K562 (cell line): ENCODE results near the gene ETFBKMT. TPM values are rescaled to one million over a fixed set of nuclear protein-coding genes. Genes with fewer than 3 reads are reported as not detected.

Experiments
- ADNP ChIP-seq: fragments of 200-800 bp; sonication (Bioruptor generic); IDR thresholded peaks from 2 replicates; pipeline ENCODE4 v1.6.1; 2016; ENCODE audit warnings: missing genetic modification characterization, missing compliant biosample characterization
- BMI1 ChIP-seq: fragments of 150-350 bp; IDR thresholded peaks from 2 replicates; pipeline ENCODE4 v1.6.1; 2014; ENCODE audit warnings: low read length
- BRD9 ChIP-seq: fragments of 450-650 bp; IDR thresholded peaks from 2 replicates; pipeline ENCODE4 v1.6.1; 2018; ENCODE audit warnings: low read depth; ENCODE audit not compliant: partially characterized antibody
- CHD4 ChIP-seq: fragments of 200-600 bp; sonication (generic); IDR thresholded peaks from 3 replicates; pipeline ENCODE4 v1.6.1; 2012; ENCODE audit warnings: low read depth, mild to moderate bottlenecking, mixed read lengths, low read length, inconsistent platforms; ENCODE audit not compliant: insufficient read depth, insufficient replicate concordance, poor library complexity, severe bottlenecking
- DACH1 ChIP-seq: fragments of 450-650 bp; IDR thresholded peaks from 2 replicates; pipeline ENCODE4 v1.6.1; 2018; ENCODE audit not compliant: partially characterized antibody
- KDM5B ChIP-seq: fragments of 200-600 bp; sonication (generic); IDR thresholded peaks from 2 replicates; pipeline ENCODE4 v1.6.1; 2012; ENCODE audit warnings: low read depth, mild to moderate bottlenecking, moderate library complexity, low read length, control low read depth, inconsistent platforms; ENCODE audit not compliant: insufficient replicate concordance
- MAFG ChIP-seq: fragments of 450-650 bp; conservative IDR thresholded peaks from 2 replicates; pipeline ENCODE4 v1.6.1; 2016; ENCODE audit warnings: missing genetic modification characterization, missing compliant biosample characterization
- MYBL2 ChIP-seq, 2 experiments: fragments of 450-650 bp in 1 of 2; sonication (generic) in 1 of 2; formaldehyde crosslinking in 1 of 2; IDR thresholded peaks; 2 replicates each; pipeline versions ENCODE4 v1.6.1 to v1.8.1; 2017 to 2022; ENCODE audit warnings: borderline replicate concordance in 1 of 2, inconsistent platforms in 1 of 2, low read depth in 1 of 2, mild to moderate bottlenecking in 1 of 2, missing genetic modification reagents in 1 of 2, moderate library complexity in 1 of 2
- PRPF4 ChIP-seq: fragments of 200-400 bp; formaldehyde crosslinking; IDR thresholded peaks from one replicate; pipeline ENCODE4 v1.6.1; 2017; ENCODE audit warnings: low read length, low read depth, mild to moderate bottlenecking; ENCODE audit not compliant: insufficient read depth, poor library complexity, severe bottlenecking
- RBM34 ChIP-seq: fragments of 200-400 bp; formaldehyde crosslinking; IDR thresholded peaks from 2 replicates; pipeline ENCODE4 v1.6.1; 2018; ENCODE audit warnings: low read length, borderline replicate concordance; ENCODE audit not compliant: insufficient read depth
- RCOR1 ChIP-seq, 2 experiments: IDR thresholded peaks; 2 replicates each; pipeline ENCODE4 v1.6.1; 2012; ENCODE audit warnings: low read depth in 2 of 2, low read length in 2 of 2, borderline replicate concordance in 1 of 2, improper control_type of control experiment in 1 of 2
- SNIP1 ChIP-seq: fragments of 450-650 bp; IDR thresholded peaks from 2 replicates; pipeline ENCODE4 v1.7.1; 2017; ENCODE audit warnings: low read depth, mild to moderate bottlenecking
- ZFX ChIP-seq: sonication (generic); formaldehyde crosslinking; IDR thresholded peaks from 2 replicates; pipeline ENCODE4 v1.8.0; 2022; ENCODE audit warnings: mild to moderate bottlenecking, missing genetic modification reagents, moderate library complexity
- ZNF76 ChIP-seq: fragments of 250-450 bp; sonication (Bioruptor Pico); IDR thresholded peaks from 2 replicates; pipeline ENCODE4 v1.4.0; 2020; ENCODE audit warnings: mild to moderate bottlenecking, moderate library complexity, borderline replicate concordance
- polyA plus RNA-seq, 8 experiments: library from polyadenylated mRNA; depleted of rRNA in 4 of 8; stranded (reverse) in 5 of 8; unstranded in 3 of 8; fragments of >200 nt; fragmentation: Nextera tagmentation in 2 of 8; fragmentation: Illumina TruSeq in 1 of 8; extraction: Ambion mirVana in 2 of 8; extraction: Trizol in 1 of 8; gene quantifications; 2 replicates each; pipeline versions ENCODE4 v1.2.1 to v1.2.3, GENCODE V29; 2011 to 2014; ENCODE audit warnings: inconsistent platforms in 1 of 8, missing spikeins in 1 of 8
- total RNA-seq, 7 experiments: library from RNA; depleted of rRNA in 6 of 7; stranded (reverse); fragments of >200 nt in 6 of 7; fragmentation: Illumina TruSeq in 2 of 7; extraction: Trizol in 2 of 7; gene quantifications; 2 replicates each; pipeline versions ENCODE4 v1.2.1 to v1.2.3, GENCODE V29; 2011 to 2021; ENCODE audit warnings: low replicate concordance in 1 of 7
- TF ChIP-seq, protein P1 (sequence below): fragments of 250-450 bp; sonication (Bioruptor Pico); IDR thresholded peaks from 2 replicates; pipeline ENCODE4 v1.9.0; 2021; ENCODE audit warnings: mild to moderate bottlenecking
- TF ChIP-seq, protein P2 (sequence below), 2 experiments: fragments of 200-800 bp in 1 of 2; sonication (Bioruptor generic) in 1 of 2; sonication (generic) in 1 of 2; formaldehyde crosslinking in 1 of 2; IDR thresholded peaks in 1 of 2; conservative IDR thresholded peaks in 1 of 2; 2 replicates each; pipeline versions ENCODE4 v1.5.0 to v1.6.1; 2016 to 2020; ENCODE audit warnings: missing compliant biosample characterization in 1 of 2, missing genetic modification characterization in 1 of 2, missing genetic modification reagents in 1 of 2
- TF ChIP-seq, protein P3 (sequence below), 3 experiments: IDR thresholded peaks in 2 of 3; conservative IDR thresholded peaks in 1 of 3; 2 replicates each; pipeline ENCODE4 v1.5.1; 2011 to 2012; ENCODE audit warnings: low read length in 3 of 3, mild to moderate bottlenecking in 3 of 3, control low read depth in 2 of 3, improper control_type of control experiment in 1 of 3, inconsistent platforms in 1 of 3, low read depth in 1 of 3, mixed read lengths in 1 of 3, moderate library complexity in 1 of 3; ENCODE audit not compliant: insufficient read depth in 2 of 3
- TF ChIP-seq, protein P4 (sequence below): fragments of 450-650 bp; IDR thresholded peaks from 2 replicates; pipeline ENCODE4 v1.6.1; 2016; ENCODE audit warnings: antibody characterized with exemption
- TF ChIP-seq, protein P5 (sequence below): sonication (generic); formaldehyde crosslinking; IDR thresholded peaks from 2 replicates; pipeline ENCODE4 v1.9.0; 2022; ENCODE audit warnings: mild to moderate bottlenecking, missing genetic modification reagents

Gene ETFBKMT
- total and polyA plus RNA-seq, 9 of the 15 experiments (the other 6 are each of a cell fraction or from before 2014, with no cell fraction given): 0.18 to 1.7 (median 0.96) TPM

DNA sequence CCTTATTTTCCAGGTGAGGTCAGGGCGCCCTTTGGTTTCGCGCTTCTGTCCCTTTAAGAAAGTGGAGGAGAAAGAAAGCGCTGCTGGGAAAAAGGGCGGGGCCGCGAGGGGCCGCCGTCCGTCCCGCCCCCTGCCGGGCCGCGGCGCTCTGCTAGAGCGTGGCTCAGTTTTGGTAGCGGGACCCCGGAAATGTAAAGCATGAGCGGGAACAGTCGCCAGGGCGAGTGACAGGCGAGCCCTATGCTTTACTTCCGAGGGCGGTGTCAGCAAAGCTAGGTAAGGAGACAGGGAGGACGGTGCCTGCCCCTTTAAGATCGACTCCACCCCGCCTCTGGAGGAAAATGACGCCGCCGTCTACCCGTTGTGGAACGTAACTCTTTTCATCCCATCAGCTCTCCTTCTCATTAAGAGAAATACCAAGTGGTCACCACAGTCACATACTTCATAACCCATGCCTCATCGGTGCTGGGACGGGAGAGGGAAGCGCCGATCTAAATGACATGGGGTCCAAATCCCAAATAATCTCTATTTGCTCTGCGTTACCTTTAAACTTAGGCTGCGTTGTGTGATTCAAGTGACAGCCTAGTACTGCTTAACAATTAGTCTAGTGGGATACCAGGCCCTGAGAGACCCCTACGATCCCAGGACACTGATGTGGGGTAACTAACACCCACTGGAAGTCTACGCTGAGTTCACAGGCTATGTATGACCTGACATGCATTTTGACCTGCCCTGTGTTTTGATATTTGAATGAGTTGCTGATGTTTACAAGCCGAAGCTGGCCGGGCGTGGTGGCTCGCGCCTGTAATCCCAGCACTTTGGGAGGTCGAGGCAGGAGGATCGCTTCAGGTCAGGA lies at the start of gene ETFBKMT (continued):
- TF ChIP-seq, protein P1, sequence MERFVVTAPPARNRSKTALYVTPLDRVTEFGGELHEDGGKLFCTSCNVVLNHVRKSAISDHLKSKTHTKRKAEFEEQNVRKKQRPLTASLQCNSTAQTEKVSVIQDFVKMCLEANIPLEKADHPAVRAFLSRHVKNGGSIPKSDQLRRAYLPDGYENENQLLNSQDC (CRISPR knock-in tag): no peak
- TF ChIP-seq RCOR1 (IDR thresholded peaks at IDR 0.05; ENCODE audit: borderline replicate concordance in 1 of 2, low read depth in 2 of 2, low read length in 2 of 2) (no peak; a peak in 2 of 4 replicates), CHD4 (no peak), ZFX (CRISPR knock-in tag) (peak; percentile 77), BMI1 (no peak), PRPF4 (no peak), KDM5B (peak; percentile 83), DACH1 (no peak), MYBL2 (IDR thresholded peaks at IDR 0.05; ENCODE audit: low read depth) (no peak), MYBL2 (CRISPR knock-in tag; IDR thresholded peaks at IDR 0.05; ENCODE audit: borderline replicate concordance) (no peak), ZNF76 (CRISPR knock-in tag) (no peak), MAFG (no peak), ADNP (no peak), SNIP1 (no peak), RBM34 (no peak), BRD9 (no peak)
- TF ChIP-seq, protein P2, sequence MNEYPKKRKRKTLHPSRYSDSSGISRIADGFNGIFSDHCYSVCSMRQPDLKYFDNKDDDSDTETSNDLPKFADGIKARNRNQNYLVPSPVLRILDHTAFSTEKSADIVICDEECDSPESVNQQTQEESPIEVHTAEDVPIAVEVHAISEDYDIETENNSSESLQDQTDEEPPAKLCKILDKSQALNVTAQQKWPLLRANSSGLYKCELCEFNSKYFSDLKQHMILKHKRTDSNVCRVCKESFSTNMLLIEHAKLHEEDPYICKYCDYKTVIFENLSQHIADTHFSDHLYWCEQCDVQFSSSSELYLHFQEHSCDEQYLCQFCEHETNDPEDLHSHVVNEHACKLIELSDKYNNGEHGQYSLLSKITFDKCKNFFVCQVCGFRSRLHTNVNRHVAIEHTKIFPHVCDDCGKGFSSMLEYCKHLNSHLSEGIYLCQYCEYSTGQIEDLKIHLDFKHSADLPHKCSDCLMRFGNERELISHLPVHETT (CRISPR knock-in tag; conservative IDR thresholded peaks at IDR 0.05 in 1 of 2, IDR thresholded peaks at IDR 0.05 in 1 of 2): 0 out of 4 replicates have a peak, but pooled peaks of 1 of the 2 experiments have one; percentile 29
- TF ChIP-seq, protein P3, sequence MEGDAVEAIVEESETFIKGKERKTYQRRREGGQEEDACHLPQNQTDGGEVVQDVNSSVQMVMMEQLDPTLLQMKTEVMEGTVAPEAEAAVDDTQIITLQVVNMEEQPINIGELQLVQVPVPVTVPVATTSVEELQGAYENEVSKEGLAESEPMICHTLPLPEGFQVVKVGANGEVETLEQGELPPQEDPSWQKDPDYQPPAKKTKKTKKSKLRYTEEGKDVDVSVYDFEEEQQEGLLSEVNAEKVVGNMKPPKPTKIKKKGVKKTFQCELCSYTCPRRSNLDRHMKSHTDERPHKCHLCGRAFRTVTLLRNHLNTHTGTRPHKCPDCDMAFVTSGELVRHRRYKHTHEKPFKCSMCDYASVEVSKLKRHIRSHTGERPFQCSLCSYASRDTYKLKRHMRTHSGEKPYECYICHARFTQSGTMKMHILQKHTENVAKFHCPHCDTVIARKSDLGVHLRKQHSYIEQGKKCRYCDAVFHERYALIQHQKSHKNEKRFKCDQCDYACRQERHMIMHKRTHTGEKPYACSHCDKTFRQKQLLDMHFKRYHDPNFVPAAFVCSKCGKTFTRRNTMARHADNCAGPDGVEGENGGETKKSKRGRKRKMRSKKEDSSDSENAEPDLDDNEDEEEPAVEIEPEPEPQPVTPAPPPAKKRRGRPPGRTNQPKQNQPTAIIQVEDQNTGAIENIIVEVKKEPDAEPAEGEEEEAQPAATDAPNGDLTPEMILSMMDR (IDR thresholded peaks at IDR 0.05 in 2 of 3, conservative IDR thresholded peaks at IDR 0.05 in 1 of 3; ENCODE audit: insufficient read depth in 2 of 3, low read depth in 1 of 3, low read length in 3 of 3): peak; percentile 60 to 66 (median 64); a peak in 5 of 6 replicates
- TF ChIP-seq, protein P4, sequence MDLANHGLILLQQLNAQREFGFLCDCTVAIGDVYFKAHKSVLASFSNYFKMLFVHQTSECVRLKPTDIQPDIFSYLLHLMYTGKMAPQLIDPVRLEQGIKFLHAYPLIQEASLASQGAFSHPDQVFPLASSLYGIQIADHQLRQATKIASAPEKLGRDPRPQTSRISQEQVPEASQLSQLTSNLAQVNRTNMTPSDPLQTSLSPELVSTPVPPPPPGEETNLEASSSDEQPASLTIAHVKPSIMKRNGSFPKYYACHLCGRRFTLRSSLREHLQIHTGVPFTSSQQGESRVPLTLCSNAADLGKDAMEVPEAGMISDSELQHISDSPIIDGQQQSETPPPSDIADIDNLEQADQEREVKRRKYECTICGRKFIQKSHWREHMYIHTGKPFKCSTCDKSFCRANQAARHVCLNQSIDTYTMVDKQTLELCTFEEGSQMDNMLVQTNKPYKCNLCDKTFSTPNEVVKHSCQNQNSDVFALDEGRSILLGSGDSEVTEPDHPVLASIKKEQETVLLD: no peak
- TF ChIP-seq, protein P5, sequence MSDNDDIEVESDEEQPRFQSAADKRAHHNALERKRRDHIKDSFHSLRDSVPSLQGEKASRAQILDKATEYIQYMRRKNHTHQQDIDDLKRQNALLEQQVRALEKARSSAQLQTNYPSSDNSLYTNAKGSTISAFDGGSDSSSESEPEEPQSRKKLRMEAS: peak; percentile 50
